SU-DHL-6 (cell line): ENCODE results near the gene CMKLR1.

Source experiments
- H2AFZ ChIP-seq: fragments of 200-600 bp; sonication (generic); 2 replicates; pipeline ENCODE4 v1.6.1; 2014; ENCODE audit warnings: low read depth, mild to moderate bottlenecking, moderate library complexity, mixed read lengths, antibody characterized with exemption, low read length; ENCODE audit not compliant: severe bottlenecking
- H3F3A ChIP-seq: fragments of 200-600 bp; shearing (Covaris generic); 2 replicates; pipeline ENCODE4 v1.6.0; 2016; ENCODE audit warnings: antibody characterized with exemption, mild to moderate bottlenecking; ENCODE audit not compliant: insufficient read depth
- H3K27ac ChIP-seq: fragments of 200-600 bp; sonication (generic); 2 replicates; pipeline ENCODE4 v1.5.1; 2016; ENCODE audit warnings: low read depth, mild to moderate bottlenecking, low read length, moderate library complexity, mixed read lengths
- H3K27me3 ChIP-seq: fragments of 200-600 bp; sonication (generic), shearing (Covaris generic); 2 replicates; pipeline ENCODE4 v1.6.0; 2014; ENCODE audit warnings: mild to moderate bottlenecking, low read length
- H3K36me3 ChIP-seq: fragments of 200-600 bp; sonication (generic); 2 replicates; pipeline ENCODE4 v1.6.1; 2014; ENCODE audit warnings: mild to moderate bottlenecking, low read length, mixed read lengths
- H3K4me2 ChIP-seq: fragments of 300-600, 200-600 bp; shearing (Covaris generic), sonication (generic); 2 replicates; pipeline ENCODE4 v1.6.0; 2014; ENCODE audit warnings: low read length, low read depth, mild to moderate bottlenecking; ENCODE audit not compliant: poor library complexity, severe bottlenecking
- H3K4me3 ChIP-seq: fragments of 200-600 bp; sonication (generic); 2 replicates; pipeline ENCODE4 v1.5.1; 2014; ENCODE audit warnings: antibody characterized with exemption, low read length, mild to moderate bottlenecking, mixed read lengths; ENCODE audit not compliant: insufficient read depth, poor library complexity, severe bottlenecking
- H3K79me2 ChIP-seq: fragments of 200-600 bp; sonication (generic); 2 replicates; pipeline ENCODE4 v1.6.1; 2014; ENCODE audit warnings: mild to moderate bottlenecking, low read length, moderate library complexity; ENCODE audit not compliant: insufficient read depth
- H3K9ac ChIP-seq: fragments of 200-600 bp; sonication (generic); 2 replicates; pipeline ENCODE4 v1.7.0; 2014; ENCODE audit warnings: mild to moderate bottlenecking, low read length
- H3K9me2 ChIP-seq: fragments of 200-600 bp; sonication (generic); replicated peaks from 2 replicates; pipeline ENCODE4 v1.6.1; 2014; ENCODE audit warnings: low read length; ENCODE audit not compliant: insufficient read depth
- H3K9me3 ChIP-seq: fragments of 200-600 bp; sonication (generic); 2 replicates; pipeline ENCODE4 v1.6.1; 2014; ENCODE audit warnings: low read length, mixed read lengths; ENCODE audit not compliant: insufficient read depth
- H4K20me1 ChIP-seq: fragments of 200-600 bp; sonication (generic); 2 replicates; pipeline ENCODE4 v1.6.1; 2014; ENCODE audit warnings: low read depth, mild to moderate bottlenecking, antibody characterized with exemption, low read length, moderate library complexity, mixed read lengths
- CTCF ChIP-seq: fragments of 200-600 bp; sonication (generic); IDR thresholded peaks from one replicate; pipeline ENCODE4 v1.5.1; 2017; ENCODE audit warnings: antibody characterized with exemption, mild to moderate bottlenecking, low read length, moderate library complexity; ENCODE audit not compliant: insufficient read depth, poor library complexity, severe bottlenecking
- EZH2phosphoT487 ChIP-seq: fragments of 200-600 bp; sonication (generic), shearing (Covaris generic); conservative IDR thresholded peaks from 2 replicates; pipeline ENCODE4 v1.6.1; 2018; ENCODE audit warnings: mild to moderate bottlenecking, antibody characterized with exemption, low read length, moderate library complexity, mixed read lengths

CMKLR1 gene

DNA sequence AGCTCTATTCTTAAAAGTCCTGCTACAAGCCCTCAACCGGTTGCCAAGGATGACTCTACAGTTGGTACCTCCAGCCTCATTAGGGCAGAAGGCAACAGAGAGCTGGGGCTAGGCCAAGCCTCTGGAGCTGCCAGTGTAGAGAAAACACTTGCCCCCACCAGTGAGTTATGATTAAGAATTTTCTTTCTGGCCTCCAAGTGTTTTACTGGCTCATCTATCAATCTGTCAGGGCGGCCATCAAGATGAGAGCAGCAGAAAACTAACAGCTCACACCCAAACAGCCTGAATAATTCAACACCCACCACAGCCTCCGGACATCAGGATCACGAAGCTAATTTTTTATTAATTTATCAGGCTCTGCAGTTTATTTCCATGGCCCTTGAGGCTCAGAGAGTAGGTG, 40.7 kb upstream of the CMKLR1 start:
- Histone ChIP-seq H3K36me3 (no peaks in the 10 kb centered on the region), H3K4me2 (no peak overlapping the region), H3K4me3 (no peak overlapping the region), H2AFZ (no peak overlapping the region), H3K9ac (no peak overlapping the region), H3F3A (no peaks in the 10 kb centered on the region), H3K27me3 (no peaks in the 10 kb centered on the region), H3K27ac (no peak overlapping the region), H3K9me3 (no peaks in the 10 kb centered on the region), H3K9me2 (no peaks in the 10 kb centered on the region), H3K79me2 (no peaks in the 10 kb centered on the region), H4K20me1 (no peaks in the 10 kb centered on the region)
- TF ChIP-seq CTCF (no peak), EZH2phosphoT487 (no peak)

GRCh38 chr12:108378926-108379325, 39.8 kb upstream of the CMKLR1 start:
- Histone ChIP-seq H3K79me2 (no peaks in the 10 kb centered on the region), H3F3A (no peaks in the 10 kb centered on the region), H3K36me3 (no peaks in the 10 kb centered on the region), H3K27ac (no peak overlapping the region), H3K4me3 (no peak overlapping the region), H2AFZ (no peak overlapping the region), H3K9me3 (no peaks in the 10 kb centered on the region), H4K20me1 (no peaks in the 10 kb centered on the region), H3K9me2 (no peaks in the 10 kb centered on the region), H3K4me2 (no peak overlapping the region), H3K27me3 (no peaks in the 10 kb centered on the region), H3K9ac (no peak overlapping the region)
- TF ChIP-seq CTCF (no peak), EZH2phosphoT487 (no peak)

DNA sequence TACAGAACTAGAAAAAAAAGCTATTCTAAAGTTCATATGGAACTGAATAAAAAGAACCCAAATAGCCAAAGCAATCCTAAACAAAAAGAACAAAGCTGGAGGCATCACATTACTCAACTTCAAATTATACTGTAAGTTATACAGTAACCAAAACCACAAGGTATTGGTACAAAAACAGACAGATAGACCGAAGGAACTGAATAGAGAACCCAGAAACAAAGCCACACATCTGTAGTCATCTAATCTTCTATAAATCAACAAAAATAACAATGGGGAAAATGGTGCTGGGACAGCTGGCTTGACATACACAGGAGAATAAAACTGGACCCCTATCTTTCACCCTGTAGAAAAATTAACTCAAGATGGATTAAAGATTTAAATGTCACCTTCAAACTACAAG, 38.1 kb upstream of the CMKLR1 start:
- H2AFZ ChIP-seq = no peak overlapping the region
- H3F3A ChIP-seq = no peaks in the 10 kb centered on the region
- no peaks in the 10 kb centered on the region for H3K36me3 ChIP-seq
- H3K79me2 ChIP-seq = no peaks in the 10 kb centered on the region
- H3K9me2 ChIP-seq = no peaks in the 10 kb centered on the region
- H3K4me3 ChIP-seq = no peak overlapping the region
- no peaks in the 10 kb centered on the region for H4K20me1 ChIP-seq
- H3K9ac ChIP-seq = no peak overlapping the region
- TF ChIP-seq CTCF (no peak), EZH2phosphoT487 (no peak)
- no peak overlapping the region for H3K27ac ChIP-seq
- H3K27me3 ChIP-seq = no peaks in the 10 kb centered on the region
- H3K9me3 ChIP-seq = no peaks in the 10 kb centered on the region
- no peak overlapping the region for H3K4me2 ChIP-seq
